Endothelial cell (in vitro differentiated cells): Measurements from ENCODE around the gene OR2D3. TPM values are rescaled to one million over a fixed set of nuclear protein-coding genes. Genes with fewer than 3 reads are reported as not detected.
"Not testable (repeated sequence)": the region's sequence is repeated elsewhere in the genome, so short reads cannot be mapped to it uniquely, and the experiment has no call there.

Source experiments
- DNase-seq: peaks from one replicate; pipeline ENCODE4 v3.0.0; 2021; ENCODE audit warnings: low spot score
- H3K27ac Mint-ChIP-seq: one replicate; pipeline ENCODE4 v1.8.0; 2021; ENCODE audit warnings: mixed read lengths, inconsistent platforms; ENCODE audit not compliant: unreplicated experiment
- H3K27me3 Mint-ChIP-seq: one replicate; pipeline ENCODE4 v1.8.0; 2021; ENCODE audit warnings: mild to moderate bottlenecking, moderate library complexity, mixed read lengths, inconsistent platforms; ENCODE audit not compliant: unreplicated experiment
- H3K36me3 Mint-ChIP-seq: one replicate; pipeline ENCODE4 v1.8.0; 2021; ENCODE audit warnings: mild to moderate bottlenecking, low read depth, mixed read lengths, inconsistent platforms; ENCODE audit not compliant: unreplicated experiment
- H3K4me1 Mint-ChIP-seq: one replicate; pipeline ENCODE4 v1.8.0; 2021; ENCODE audit warnings: mild to moderate bottlenecking, mixed read lengths, inconsistent platforms; ENCODE audit not compliant: unreplicated experiment
- H3K4me3 Mint-ChIP-seq: one replicate; pipeline ENCODE4 v1.8.0; 2021; ENCODE audit warnings: mild to moderate bottlenecking, mixed read lengths, inconsistent platforms; ENCODE audit not compliant: unreplicated experiment
- H3K9me3 Mint-ChIP-seq: one replicate; pipeline ENCODE4 v1.8.0; 2021; ENCODE audit warnings: mixed read lengths, inconsistent platforms; ENCODE audit not compliant: unreplicated experiment
- total RNA-seq: library from RNA; stranded (reverse); fragmentation: NEBNext Ultra II Directional; extraction: Animal tissue kit (Norgen Biotek cat#: 25700); gene quantifications from one replicate; pipeline ENCODE4 v1.2.1, GENCODE V29; 2021; ENCODE audit not compliant: unreplicated experiment
- TF ChIP-seq, protein P1 (sequence below): fragments of 200-600 bp; sonication (generic); IDR thresholded peaks from one replicate; pipeline ENCODE4 v1.5.0; 2021; ENCODE audit warnings: antibody characterized with exemption; ENCODE audit not compliant: unreplicated experiment

The OR2D3 gene
- total RNA-seq, 1 donor from 2014 or later: not detected

DNA sequence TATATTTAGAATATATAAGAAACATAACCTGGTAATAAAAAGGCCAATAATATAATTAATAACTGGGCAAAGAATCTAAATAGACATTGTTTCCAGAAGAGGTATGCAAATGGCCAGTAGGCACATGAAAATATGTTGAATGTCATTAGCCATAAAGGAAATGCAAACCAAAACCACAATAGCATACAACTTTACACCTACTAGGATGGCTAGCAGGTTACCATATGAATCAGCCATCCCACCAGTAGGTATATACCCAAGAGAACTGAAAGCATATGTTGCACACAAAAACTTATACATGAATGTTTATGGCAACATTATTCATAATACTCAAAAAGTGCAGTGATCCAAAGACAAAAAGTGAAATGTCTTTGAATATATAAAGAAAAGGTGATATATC lies 25.8 kb upstream of the OR2D3 start:
- peaks cover 2% of the 10 kb centered on the region for H3K4me1 Mint-ChIP-seq
- H3K27ac Mint-ChIP-seq: no peak overlapping the region
- TF ChIP-seq, protein P1, sequence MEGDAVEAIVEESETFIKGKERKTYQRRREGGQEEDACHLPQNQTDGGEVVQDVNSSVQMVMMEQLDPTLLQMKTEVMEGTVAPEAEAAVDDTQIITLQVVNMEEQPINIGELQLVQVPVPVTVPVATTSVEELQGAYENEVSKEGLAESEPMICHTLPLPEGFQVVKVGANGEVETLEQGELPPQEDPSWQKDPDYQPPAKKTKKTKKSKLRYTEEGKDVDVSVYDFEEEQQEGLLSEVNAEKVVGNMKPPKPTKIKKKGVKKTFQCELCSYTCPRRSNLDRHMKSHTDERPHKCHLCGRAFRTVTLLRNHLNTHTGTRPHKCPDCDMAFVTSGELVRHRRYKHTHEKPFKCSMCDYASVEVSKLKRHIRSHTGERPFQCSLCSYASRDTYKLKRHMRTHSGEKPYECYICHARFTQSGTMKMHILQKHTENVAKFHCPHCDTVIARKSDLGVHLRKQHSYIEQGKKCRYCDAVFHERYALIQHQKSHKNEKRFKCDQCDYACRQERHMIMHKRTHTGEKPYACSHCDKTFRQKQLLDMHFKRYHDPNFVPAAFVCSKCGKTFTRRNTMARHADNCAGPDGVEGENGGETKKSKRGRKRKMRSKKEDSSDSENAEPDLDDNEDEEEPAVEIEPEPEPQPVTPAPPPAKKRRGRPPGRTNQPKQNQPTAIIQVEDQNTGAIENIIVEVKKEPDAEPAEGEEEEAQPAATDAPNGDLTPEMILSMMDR: no peak
- no peaks in the 10 kb centered on the region for H3K9me3 Mint-ChIP-seq
- H3K36me3 Mint-ChIP-seq: no peaks in the 10 kb centered on the region
- DNase-seq: no peak
- H3K27me3 Mint-ChIP-seq: peaks cover 1% of the 10 kb centered on the region
- no peak overlapping the region for H3K4me3 Mint-ChIP-seq

DNA sequence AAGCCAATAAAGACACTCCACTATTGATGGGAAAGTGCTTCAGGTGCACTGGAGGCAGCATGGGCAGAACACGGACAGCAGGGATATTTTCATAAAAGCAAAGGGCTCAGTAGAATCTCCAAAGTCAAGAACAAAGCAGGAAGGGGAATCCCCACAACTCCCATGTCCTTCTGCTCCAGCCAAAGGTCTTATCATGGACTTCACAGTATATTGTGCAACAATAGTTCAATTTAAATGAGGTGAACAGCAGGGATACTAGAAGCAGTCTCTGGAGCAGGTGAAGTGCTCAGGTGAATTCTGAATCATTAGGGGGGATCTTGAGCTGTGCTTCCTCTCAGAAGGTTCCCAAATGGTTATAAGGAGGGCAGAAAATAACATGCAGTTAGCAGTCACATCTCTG lies 21.9 kb upstream of the OR2D3 start:
- no peak for DNase-seq
- Mint-ChIP-seq H3K27me3 (peaks cover 1% of the 10 kb centered on the region), H3K36me3 (no peaks in the 10 kb centered on the region), H3K4me1 (no peaks in the 10 kb centered on the region), H3K4me3 (no peak overlapping the region), H3K27ac (no peak overlapping the region), H3K9me3 (no peaks in the 10 kb centered on the region)
- TF ChIP-seq, protein P1: no peak

- DNase-seq: no peak
- peaks cover 6% of the 10 kb centered on the region for H3K9me3 Mint-ChIP-seq
- no peak overlapping the region for H3K4me3 Mint-ChIP-seq
- peaks cover 1% of the 10 kb centered on the region for H3K27me3 Mint-ChIP-seq
- H3K4me1 Mint-ChIP-seq: no peaks in the 10 kb centered on the region
- TF ChIP-seq, protein P1: peak; percentile 36
- no peak overlapping the region for H3K27ac Mint-ChIP-seq
- H3K36me3 Mint-ChIP-seq: peaks cover 4% of the 10 kb centered on the region
Measured at GRCh38 chr11:6900327-6900999, 20.3 kb upstream of the OR2D3 start.

GRCh38 chr11:6904804-6905203 lies 16.0 kb upstream of the OR2D3 start:
- not testable (repeated sequence) for H3K9me3 Mint-ChIP-seq, DNase-seq, H3K4me3 Mint-ChIP-seq, H3K27me3 Mint-ChIP-seq, H3K36me3 Mint-ChIP-seq, H3K4me1 Mint-ChIP-seq, H3K27ac Mint-ChIP-seq

- no peak for DNase-seq
Measured at GRCh38 chr11:6911378-6911777, 9.4 kb upstream of the OR2D3 start.

More at GRCh38 chr11:6911378-6911777, 9.4 kb upstream of the OR2D3 start:
- H3K4me3 Mint-ChIP-seq: no peak overlapping the region
- H3K27ac Mint-ChIP-seq: no peak overlapping the region
- no peaks in the 10 kb centered on the region for H3K36me3 Mint-ChIP-seq
- TF ChIP-seq, protein P1: no peak
- no peaks in the 10 kb centered on the region for H3K9me3 Mint-ChIP-seq
- H3K4me1 Mint-ChIP-seq: peaks cover 6% of the 10 kb centered on the region
- H3K27me3 Mint-ChIP-seq: no peaks in the 10 kb centered on the region
